ENCODE measurements around the gene XBP1. TPM values are rescaled to one million over a fixed set of nuclear protein-coding genes. Genes with fewer than 3 reads are reported as not detected.
A peak's percentile ranks its signal among the peaks of the same experiment; 100 is the strongest.

Gene XBP1
- total and polyA plus RNA-seq, 2 of the 13 experiments (the other 11 are each of a cell fraction or from before 2014, with no cell fraction given) = 416 to 427 TPM

- no peak for TF ChIP-seq ZBTB40 (IDR thresholded peaks at IDR 0.05)
- TF ChIP-seq ZBTB40 (CRISPR knock-in tag; IDR thresholded peaks at IDR 0.05) = peak; percentile 47; the same call in 1 of the 2 replicates
- peak; percentile 43; the same call in 1 of the 2 replicates for TF ChIP-seq ZNF776 (CRISPR knock-in tag; IDR thresholded peaks at IDR 0.05)
- no peak for TF ChIP-seq ZNF691 (CRISPR knock-in tag; IDR thresholded peaks at IDR 0.05; ENCODE audit: borderline replicate concordance, low read depth)
- TF ChIP-seq ZNF431 (CRISPR knock-in tag; IDR thresholded peaks at IDR 0.05; ENCODE audit: borderline replicate concordance, low read depth) = no peak; the same call in 1 of the 2 replicates
- TF ChIP-seq AKNA (CRISPR knock-in tag; IDR thresholded peaks at IDR 0.05; ENCODE audit: borderline replicate concordance) = no peak
- peak; percentile 66; the same call in 1 of the 2 replicates for TF ChIP-seq ATF2 (CRISPR knock-in tag; IDR thresholded peaks at IDR 0.05)
- TF ChIP-seq ZFP82 (CRISPR knock-in tag; IDR thresholded peaks at IDR 0.05; ENCODE audit: borderline replicate concordance) = 0 out of 2 replicates have a peak, but pooled peaks have one; percentile 41
- peak; percentile 92 for TF ChIP-seq FOXC1 (CRISPR knock-in tag; IDR thresholded peaks at IDR 0.05; ENCODE audit: borderline replicate concordance)
- peak; percentile 86 for TF ChIP-seq SAP130 (CRISPR knock-in tag; IDR thresholded peaks at IDR 0.05; ENCODE audit: low read depth)
Observed at GRCh38 chr22:28772633-28773460, 27.5 kb downstream of the XBP1 start, which contains the start of gene CCDC117 (continued).

All from HepG2 (cell line).